ENCODE measurements around the gene P2RX5.

Gene P2RX5

DNA sequence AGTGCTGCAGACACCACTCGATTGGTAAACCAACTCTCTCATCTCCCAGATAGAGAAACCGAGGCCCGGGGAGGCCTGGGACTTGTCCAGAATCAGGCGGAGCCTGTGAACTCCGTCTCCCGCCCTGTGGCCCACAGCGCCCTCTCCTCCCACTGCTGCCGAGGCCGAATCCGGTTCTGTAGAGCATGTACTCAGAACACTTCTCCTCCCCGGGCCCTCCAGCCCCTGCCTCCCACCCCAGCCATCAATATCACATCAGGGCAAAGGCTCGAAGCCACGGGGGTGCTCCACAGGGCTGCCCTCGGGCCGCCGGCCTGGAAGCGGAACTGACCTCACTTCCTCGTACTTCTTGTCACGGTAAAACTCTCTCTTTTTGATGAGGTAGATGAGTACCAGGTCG, 14.4 kb downstream of the P2RX5 start:
- TF ChIP-seq TAF1 (IDR thresholded peaks at IDR 0.05; ENCODE audit: borderline replicate concordance, insufficient read depth, low read length) (no peak), POLR2AphosphoS5 (IDR thresholded peaks at IDR 0.05; ENCODE audit: low read depth, low read length) (no peak), SIN3A (IDR thresholded peaks at IDR 0.05; ENCODE audit: borderline replicate concordance, insufficient read depth, low read length) (no peak), FOXP2 (optimal IDR thresholded peaks at IDR 0.05; ENCODE audit: borderline replicate concordance, extremely low read depth, extremely low read length, insufficient read depth) (no peak)
- TF ChIP-seq, protein P1, sequence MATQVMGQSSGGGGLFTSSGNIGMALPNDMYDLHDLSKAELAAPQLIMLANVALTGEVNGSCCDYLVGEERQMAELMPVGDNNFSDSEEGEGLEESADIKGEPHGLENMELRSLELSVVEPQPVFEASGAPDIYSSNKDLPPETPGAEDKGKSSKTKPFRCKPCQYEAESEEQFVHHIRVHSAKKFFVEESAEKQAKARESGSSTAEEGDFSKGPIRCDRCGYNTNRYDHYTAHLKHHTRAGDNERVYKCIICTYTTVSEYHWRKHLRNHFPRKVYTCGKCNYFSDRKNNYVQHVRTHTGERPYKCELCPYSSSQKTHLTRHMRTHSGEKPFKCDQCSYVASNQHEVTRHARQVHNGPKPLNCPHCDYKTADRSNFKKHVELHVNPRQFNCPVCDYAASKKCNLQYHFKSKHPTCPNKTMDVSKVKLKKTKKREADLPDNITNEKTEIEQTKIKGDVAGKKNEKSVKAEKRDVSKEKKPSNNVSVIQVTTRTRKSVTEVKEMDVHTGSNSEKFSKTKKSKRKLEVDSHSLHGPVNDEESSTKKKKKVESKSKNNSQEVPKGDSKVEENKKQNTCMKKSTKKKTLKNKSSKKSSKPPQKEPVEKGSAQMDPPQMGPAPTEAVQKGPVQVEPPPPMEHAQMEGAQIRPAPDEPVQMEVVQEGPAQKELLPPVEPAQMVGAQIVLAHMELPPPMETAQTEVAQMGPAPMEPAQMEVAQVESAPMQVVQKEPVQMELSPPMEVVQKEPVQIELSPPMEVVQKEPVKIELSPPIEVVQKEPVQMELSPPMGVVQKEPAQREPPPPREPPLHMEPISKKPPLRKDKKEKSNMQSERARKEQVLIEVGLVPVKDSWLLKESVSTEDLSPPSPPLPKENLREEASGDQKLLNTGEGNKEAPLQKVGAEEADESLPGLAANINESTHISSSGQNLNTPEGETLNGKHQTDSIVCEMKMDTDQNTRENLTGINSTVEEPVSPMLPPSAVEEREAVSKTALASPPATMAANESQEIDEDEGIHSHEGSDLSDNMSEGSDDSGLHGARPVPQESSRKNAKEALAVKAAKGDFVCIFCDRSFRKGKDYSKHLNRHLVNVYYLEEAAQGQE (IDR thresholded peaks at IDR 0.05; ENCODE audit: insufficient read depth in 1 of 2, low read depth in 2 of 2, low read length in 2 of 2) = no peak

DNA sequence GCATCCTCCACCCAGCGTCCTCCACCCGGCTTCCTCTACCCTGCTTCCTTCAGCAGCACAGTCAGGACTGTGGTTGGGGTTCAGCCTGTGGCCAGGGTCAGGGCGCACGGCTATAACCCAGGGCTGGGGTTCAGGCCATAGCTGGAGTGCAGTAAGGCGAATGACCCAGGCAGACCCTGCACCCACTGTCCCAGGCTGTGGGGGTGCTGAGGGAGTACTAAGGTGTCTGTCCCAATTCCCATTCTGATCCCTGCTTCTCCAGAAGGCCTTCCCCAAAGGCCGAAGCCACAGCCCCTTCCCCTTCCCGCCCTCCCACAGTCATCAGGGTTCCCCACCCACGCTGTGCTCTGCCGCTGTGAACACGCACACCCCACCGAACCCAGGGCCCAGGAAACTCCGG, 14.9 kb downstream of the P2RX5 start:
- TF ChIP-seq POLR2AphosphoS5 (IDR thresholded peaks at IDR 0.05; ENCODE audit: low read depth, low read length) = no peak
- no peak for TF ChIP-seq SIN3A (IDR thresholded peaks at IDR 0.05; ENCODE audit: borderline replicate concordance, insufficient read depth, low read length)
- TF ChIP-seq, protein P1 (IDR thresholded peaks at IDR 0.05; ENCODE audit: insufficient read depth in 1 of 2, low read depth in 2 of 2, low read length in 2 of 2) = no peak
- no peak for TF ChIP-seq TAF1 (IDR thresholded peaks at IDR 0.05; ENCODE audit: borderline replicate concordance, insufficient read depth, low read length)
- TF ChIP-seq FOXP2 (optimal IDR thresholded peaks at IDR 0.05; ENCODE audit: borderline replicate concordance, extremely low read depth, extremely low read length, insufficient read depth) = no peak

DNA sequence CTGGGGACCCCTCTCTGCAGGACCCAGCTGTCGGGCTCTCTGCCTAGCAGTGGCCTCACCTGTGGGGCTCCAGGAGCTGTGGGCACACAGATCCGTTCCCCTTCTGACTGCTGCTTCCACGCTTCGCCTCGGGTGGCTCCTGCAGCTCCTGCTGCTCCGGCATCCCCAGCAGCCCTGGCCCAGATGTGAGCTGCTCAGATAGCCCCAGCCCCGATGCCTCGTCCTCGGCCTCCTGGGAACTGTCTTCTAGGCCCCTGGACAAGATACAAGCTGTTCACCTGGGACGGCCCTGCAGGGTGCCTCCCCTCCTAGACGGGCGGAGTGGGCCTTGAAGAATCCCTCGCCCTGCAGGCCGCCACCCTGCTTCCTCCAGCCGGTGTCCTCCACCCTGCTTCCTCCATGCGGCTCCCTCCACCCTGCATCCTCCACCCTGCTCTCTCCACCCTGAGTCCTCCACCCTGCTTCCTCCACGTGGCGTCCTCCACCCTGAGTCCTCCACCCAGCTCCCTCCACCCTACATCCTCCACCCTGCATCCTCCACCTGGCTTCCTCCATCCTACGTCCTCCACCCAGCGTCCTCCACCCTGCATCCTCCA, 16.3 kb downstream of the P2RX5 start:
- TF ChIP-seq, protein P1 (IDR thresholded peaks at IDR 0.05; ENCODE audit: insufficient read depth in 1 of 2, low read depth in 2 of 2, low read length in 2 of 2) = no peak
- no peak for TF ChIP-seq POLR2AphosphoS5 (IDR thresholded peaks at IDR 0.05; ENCODE audit: low read depth, low read length)
- TF ChIP-seq TAF1 (IDR thresholded peaks at IDR 0.05; ENCODE audit: borderline replicate concordance, insufficient read depth, low read length) = no peak
- no peak for TF ChIP-seq FOXP2 (optimal IDR thresholded peaks at IDR 0.05; ENCODE audit: borderline replicate concordance, extremely low read depth, extremely low read length, insufficient read depth)
- TF ChIP-seq SIN3A (IDR thresholded peaks at IDR 0.05; ENCODE audit: borderline replicate concordance, insufficient read depth, low read length) = no peak

DNA sequence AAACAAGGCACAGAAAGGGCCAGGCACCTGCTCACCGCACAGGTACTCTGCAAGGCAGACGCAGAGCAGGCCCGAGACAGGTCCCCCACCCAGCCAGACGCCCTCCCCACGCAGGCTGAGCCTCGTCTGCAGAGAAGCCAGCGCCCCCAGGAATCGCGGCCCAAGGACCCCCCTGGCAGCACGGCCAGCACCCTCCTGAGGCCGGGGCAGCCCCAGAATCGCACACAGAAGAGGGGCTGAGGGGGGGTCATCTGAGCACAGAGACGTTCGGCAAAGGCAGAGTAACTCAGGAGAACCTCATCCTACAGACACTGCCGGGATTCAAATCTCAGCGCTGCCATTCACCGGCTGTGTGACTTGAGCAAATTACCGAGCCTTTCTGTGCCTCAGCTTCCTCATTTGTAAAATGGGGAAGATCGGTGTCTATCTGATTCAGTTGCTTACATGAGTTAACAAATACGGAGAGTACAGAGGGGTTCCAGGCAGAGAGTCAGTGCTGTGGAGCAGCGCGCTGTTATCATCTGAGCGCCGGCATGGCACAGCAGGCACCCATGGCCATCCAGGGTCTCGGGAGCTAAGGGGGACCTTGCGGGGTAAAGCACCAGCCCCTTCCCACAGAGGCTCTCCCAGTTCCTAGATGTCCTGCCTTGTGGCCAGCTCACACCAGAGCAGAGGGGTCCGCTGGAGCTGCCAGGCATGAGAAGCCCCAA, 17.0 kb downstream of the P2RX5 start:
- TF ChIP-seq FOXP2 (optimal IDR thresholded peaks at IDR 0.05; ENCODE audit: borderline replicate concordance, extremely low read depth, extremely low read length, insufficient read depth) (no peak), TAF1 (IDR thresholded peaks at IDR 0.05; ENCODE audit: borderline replicate concordance, insufficient read depth, low read length) (no peak), SIN3A (IDR thresholded peaks at IDR 0.05; ENCODE audit: borderline replicate concordance, insufficient read depth, low read length) (no peak), POLR2AphosphoS5 (IDR thresholded peaks at IDR 0.05; ENCODE audit: low read depth, low read length) (no peak)
- TF ChIP-seq, protein P1 (IDR thresholded peaks at IDR 0.05; ENCODE audit: insufficient read depth in 1 of 2, low read depth in 2 of 2, low read length in 2 of 2) = no peak
